ENCODE results near the gene OTC.

OTC gene

GRCh38 chrX:38352362-38352761, at the start of gene OTC:
Gene OTC, plus strand, starts transcription at chrX:38352604. Its CDS starts 93 bp downstream, at chrX:38352697.
- DNase-seq (ENCODE audit: low read depth, low spot score): no peak

GRCh38 chrX:38304010-38304409, 48.4 kb upstream of the OTC start:
- DNase-seq (ENCODE audit: low read depth, low spot score): no peak

GRCh38 chrX:38305971-38306370, 46.4 kb upstream of the OTC start:
- no peak for DNase-seq (ENCODE audit: low read depth, low spot score)

DNA sequence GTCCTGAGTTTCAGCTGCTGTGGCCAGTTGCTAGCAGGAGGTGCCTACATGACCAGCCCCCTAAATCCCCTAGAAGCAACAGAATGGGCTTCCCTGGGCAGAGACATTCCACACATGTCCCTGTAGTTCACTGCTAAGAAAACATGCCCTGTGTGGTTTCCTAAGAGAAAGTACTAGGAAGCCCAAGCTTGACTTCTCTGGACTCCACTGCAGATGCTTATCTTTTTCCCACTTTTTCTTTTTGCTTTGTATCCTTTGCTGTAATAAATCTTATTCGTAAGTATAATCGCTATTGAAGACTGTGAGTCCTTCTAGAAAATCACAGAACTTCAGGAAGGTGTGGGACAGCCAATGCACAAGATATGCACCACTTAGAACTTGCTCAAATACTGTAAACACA, 40.7 kb upstream of the OTC start:
- DNase-seq (ENCODE audit: low read depth, low spot score): no peak

DNA sequence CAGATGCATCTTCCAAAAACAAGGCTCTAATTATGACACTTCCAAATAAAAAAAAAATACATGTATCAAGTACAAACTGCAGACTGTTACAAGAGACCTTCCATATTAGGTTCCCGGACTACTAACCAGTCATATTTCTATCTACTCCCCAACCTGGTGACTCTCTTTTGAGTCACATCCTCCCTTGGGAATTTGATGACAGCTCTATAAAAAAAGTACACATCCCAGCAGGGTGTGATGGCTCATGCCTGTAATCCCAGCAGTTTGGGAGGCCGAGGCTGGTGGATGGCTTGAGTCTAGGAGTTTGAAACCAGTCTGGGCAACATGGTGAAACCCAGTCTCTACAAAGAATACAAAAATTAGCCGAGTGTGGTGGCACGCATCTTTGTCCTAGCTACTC, 40.0 kb upstream of the OTC start:
- no peak for DNase-seq (ENCODE audit: low read depth, low spot score)

GRCh38 chrX:38313190-38313589, 39.2 kb upstream of the OTC start:
- no peak for DNase-seq (ENCODE audit: low read depth, low spot score)

GRCh38 chrX:38315186-38315585, 37.2 kb upstream of the OTC start:
- DNase-seq (ENCODE audit: low read depth, low spot score): no peak

DNA sequence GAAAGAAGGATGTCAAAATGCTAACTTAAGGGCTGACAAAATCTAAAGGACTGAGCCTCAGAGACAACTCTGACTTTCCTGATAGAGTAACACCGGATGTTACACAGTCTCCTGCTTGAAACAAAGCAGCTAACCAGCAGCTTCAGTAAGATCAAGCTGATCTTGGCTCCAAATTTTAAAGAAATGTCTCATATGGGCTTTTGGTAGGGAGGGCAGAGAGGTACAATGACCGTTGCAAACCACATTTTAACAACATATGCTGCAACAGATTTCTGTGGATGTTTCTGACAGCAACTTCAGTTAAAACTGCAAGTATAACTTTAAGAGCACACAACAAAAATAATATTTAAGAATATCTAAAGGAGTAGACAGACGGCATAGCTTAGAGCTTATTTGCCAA, 34.2 kb upstream of the OTC start:
- no peak for DNase-seq (ENCODE audit: low read depth, low spot score)

DNA sequence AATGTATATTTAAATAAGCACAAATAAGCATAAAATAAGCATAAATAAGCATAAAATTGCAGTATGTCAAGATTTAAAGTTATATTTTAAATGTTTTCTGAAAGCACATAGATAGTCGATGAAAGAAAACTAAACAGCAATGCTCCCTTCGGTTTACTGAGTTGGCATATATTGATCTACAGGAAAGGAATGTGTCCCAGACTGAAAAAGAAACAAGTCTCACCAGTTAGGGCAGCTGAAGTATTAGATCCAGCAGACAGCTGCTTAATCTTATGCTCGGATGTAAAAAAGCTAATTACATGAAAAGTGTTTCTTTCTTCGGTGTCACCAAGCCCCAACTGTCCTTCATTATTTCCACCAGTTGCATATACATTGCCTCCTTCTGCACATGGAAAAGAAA, 33.8 kb upstream of the OTC start:
- no peak for DNase-seq (ENCODE audit: low read depth, low spot score)

DNA sequence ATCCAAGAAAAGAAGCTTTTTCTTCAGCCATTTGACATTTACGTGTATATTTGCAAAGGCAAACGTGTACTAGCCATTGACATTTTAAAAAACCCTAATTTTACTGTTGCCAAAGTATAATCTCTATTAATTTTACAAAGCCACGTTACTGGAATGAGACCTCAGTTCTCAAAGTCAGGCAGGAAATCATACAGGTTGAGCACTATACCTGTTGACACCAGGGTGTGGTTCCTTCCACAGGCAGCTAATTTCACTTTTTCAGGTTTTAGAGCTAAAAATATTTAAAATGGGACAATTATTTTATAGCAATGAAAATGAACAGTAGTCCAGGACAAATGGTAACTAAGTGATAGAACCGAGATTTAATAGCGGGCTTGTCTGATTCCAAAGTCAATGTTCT, 31.6 kb upstream of the OTC start:
- no peak for DNase-seq (ENCODE audit: low read depth, low spot score)

DNA sequence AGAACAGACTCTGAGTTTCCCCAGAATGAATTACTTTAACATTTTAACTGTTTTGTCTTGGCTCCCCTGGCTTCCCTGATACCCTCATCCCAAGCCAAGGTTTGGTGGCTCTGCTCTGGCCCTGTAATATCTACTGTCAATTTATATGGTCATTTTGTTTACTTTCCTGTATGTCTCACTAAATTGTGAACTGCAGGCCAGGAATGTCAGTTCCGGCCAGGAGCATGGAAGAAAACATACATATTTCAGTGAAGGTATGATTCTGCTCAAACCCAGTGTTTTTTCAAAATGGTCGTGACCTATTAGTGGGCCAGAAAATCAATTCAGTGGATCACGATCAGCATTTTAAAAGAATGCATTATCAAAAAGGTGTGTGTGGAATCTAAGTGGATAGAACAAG, 26.3 kb upstream of the OTC start:
- no peak for DNase-seq (ENCODE audit: low read depth, low spot score)

- peak; percentile 78 for DNase-seq (ENCODE audit: low read depth, low spot score)
These were observed 25.2 kb upstream of the OTC start, which contains the start of gene RPGR for GRCh38 chrX:38327007-38327774. Gene RPGR, minus strand, starts transcription at chrX:38327509. Its CDS starts 142 bp downstream, at chrX:38327367.

GRCh38 chrX:38327775-38328081, 24.7 kb upstream of the OTC start:
- DNase-seq (ENCODE audit: low read depth, low spot score): no peak

DNA sequence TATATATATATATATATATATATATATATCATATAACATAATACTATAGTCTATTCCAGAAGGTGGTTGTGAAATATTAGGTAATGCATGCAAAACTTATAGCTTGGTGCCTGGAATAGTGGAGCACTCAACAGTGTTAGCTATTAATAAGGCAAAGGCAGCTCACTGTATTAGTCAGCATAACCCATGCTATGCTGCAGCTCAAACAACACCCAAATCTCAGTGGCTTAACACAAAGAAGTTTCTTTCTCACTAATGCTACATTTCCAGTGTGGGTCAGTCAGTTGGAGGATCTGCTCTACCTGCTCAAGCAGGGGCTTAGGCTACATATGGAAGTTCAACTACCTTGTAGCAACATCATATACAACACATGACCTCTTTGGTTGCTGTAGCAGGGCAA, 19.9 kb upstream of the OTC start:
- no peak for DNase-seq (ENCODE audit: low read depth, low spot score)

DNA sequence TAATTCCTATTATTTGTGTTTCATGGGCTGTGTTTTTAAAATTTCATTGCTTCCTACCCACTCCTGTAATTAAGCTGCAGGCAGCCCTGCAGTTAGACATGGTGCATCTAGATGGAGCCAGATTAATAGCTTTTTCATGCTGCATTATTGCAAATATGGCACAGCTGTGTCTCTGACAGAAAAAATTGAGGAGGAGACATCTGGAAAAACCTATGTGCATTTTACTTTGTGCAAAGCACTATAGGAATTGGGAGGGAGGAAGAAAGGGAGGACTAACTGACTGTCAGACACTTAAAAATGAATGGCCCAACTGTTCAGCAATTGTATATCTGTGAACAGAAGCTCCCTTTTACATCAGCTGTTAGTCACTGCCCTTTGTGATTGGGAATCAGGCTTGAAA, 17.0 kb upstream of the OTC start:
- DNase-seq (ENCODE audit: low read depth, low spot score): no peak

DNA sequence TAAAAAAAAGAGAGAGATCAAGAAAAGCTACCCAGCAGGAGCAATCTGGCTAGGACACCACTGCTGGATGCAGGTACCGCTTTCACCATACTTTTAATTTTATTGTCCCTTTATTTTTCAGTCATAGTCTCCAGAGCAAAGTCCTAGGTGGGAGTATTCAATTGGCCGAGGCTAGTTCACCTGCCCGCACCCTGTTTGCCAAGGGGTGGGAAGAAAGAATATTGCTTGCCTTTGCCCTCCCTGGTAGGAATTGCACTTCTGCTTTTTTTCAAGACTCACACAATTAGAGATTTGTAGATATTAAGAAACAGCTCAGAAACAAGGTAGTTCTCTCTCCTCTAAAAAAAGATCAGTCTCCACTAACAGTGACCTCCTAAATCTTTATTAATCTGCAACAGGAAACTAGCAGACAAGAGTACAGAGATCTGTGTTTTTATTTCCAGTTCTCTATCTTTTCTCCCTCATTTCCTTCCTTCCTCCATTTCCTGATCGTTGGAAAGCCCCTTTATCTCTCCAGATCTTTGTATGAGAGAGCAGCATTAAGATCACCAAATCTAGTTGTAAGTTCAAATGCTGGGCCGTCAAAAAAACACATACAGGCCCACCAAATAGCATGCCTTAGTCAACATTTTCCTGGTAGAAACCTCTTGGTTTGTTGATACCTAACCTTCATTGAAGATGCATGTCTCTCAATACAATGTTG, 15.7 kb upstream of the OTC start:
- no peak for DNase-seq (ENCODE audit: low read depth, low spot score)

DNA sequence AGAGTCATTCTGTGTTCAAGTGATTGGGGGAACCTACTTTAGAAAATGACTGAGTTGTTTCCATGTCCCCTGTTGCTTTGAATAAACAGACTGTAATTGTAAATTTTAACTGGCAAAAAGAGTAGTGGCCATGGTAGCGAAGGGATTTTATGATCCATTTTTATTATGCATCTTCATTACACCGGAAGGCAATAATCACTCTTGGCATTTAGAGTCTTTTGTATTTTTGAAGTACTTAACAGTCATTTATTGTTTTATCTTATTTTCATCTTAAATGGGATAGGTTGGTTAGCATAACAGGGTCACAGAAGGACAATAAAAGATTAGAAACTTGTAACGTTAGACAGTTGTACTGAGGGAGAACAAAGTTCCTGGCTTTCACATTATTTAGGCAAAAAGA, 11.0 kb upstream of the OTC start:
- DNase-seq (ENCODE audit: low read depth, low spot score): no peak

DNA sequence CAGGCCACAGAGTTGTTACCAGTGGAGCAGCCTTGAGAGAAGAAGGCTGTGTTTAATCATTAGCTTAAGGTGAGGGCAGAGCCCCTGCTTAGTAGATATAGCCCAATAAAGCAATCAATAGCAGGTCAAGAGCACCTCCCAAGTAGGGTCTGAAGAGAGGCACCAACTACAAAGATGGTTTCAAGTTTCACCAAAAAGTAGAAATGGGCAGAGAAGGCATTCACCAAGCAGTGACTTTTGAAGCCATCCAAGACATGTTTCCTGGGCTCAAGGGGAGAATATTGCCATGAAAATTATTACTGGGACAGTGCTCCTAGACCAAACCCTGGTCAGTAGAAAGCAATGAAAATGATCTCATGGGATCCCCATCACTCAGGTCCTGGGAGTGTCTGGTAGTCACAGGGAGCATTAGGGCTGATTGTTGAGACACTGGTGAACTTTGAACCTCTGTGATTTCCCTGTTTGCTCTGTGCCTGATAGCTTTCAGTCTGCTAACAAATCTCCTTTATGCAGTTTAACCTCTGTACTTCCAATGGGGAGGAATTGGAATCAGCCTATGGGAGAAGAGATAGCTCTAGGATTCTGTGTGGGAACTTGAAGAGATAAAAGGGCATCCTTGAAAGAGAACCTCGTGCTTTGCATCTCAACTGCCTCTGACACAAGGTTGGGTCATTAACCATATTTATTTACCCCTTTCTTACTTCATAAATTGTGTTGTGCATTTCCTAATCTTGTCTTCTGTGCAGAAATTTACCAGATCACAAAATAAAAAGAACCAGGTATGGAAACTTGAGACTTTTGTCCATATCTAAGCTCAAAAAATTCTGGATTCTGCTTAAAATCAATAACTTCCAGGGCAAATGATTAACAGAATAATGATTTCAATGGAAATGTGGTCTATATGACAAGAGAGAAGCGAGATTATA, 9.3 kb upstream of the OTC start:
- DNase-seq (ENCODE audit: low read depth, low spot score): no peak

DNA sequence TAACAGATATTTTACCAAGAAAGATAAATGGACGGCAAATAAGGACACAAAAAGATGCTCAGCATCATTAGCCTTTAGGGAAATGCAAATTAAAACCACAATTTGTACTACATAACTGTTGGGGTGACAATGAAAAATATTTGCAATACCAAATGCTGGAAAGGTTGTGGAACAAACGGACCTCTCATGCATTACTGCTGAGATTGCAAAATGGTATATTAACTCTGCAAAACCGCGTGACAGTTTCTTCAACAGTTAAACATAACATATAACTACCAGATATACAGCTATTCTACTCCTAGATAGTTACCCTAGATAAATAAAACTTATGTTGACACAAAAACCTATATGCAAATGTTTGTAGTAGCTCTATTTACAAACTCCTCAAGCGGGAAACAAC, 6.3 kb upstream of the OTC start:
- DNase-seq (ENCODE audit: low read depth, low spot score): no peak

DNA sequence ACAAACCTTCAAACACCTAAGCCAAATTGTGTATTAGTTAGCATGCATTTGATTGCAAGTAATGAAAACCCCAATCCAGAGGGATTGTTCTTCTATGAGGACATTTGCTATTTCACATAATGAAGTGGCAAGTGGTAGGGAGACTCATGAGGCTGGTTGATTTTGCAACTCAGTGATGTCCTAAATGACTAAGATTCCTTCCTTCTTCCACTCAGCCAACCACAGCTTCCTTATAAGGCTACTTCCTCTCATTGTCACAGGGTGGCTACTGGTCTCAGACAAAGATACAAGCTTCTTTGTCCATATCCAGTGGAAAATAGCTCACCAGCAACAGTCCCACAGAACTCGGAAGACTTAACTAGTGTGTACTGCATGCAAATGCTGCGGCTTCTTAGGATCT, 5.3 kb upstream of the OTC start:
- DNase-seq (ENCODE audit: low read depth, low spot score): no peak

DNA sequence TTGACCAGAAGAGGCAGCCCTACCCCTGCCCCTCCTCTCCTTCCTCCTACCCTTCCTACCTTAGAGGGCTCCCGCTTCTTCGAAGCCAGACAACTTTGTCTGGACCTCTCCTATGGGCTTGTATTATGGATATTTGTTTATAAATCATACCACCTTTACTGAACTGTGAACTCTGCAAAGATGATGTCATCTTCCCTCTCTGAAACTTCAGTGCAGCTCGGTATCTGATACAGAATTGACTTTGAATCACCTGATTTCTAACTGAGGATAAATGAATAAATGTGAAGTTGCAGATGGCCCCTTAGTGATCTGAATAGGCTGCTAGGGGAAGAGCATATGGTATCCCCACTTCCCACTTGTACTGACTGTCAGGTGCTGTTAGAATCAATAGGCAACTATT, 1.1 kb upstream of the OTC start:
- no peak for DNase-seq (ENCODE audit: low read depth, low spot score)

DNA sequence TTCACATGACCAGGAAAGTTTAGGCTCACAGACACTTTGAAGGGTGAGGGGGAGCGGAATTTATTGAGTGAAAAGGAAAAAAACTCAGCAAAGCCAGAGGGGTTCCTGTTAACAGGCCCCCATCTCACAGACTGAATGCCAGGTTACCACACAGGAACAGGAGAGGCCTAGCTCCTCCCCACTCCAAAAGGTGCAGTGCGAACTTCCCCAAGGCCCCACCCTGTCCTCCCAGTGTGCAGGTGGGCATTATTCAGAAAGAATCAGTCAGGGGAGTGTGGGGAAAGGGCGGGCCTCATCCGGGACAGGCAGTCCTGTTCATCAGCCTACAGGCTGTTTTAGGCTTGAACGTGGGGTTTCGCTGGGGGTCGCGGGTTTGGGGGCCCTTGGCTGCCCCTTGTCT, 4.0 kb downstream of the OTC start:
- DNase-seq (ENCODE audit: low read depth, low spot score): no peak
